Activated CD4-positive, alpha-beta T cell treated with anti-CD3 and anti-CD28 coated beads, Interleukin-2, amount 10 ng/mL, durations not matched to agents 7 days and 5 days (primary cell): Measurements from ENCODE around the gene ACE. TPM values are rescaled to one million over a fixed set of nuclear protein-coding genes. Genes with fewer than 3 reads are reported as not detected.

Experiments
- CTCF ChIA-PET: fragments of 350-600 bp; sonication (Branson Sonifier 250); formaldehyde crosslinking; loops from one replicate; lab custom pipeline; 2021; ENCODE audit warnings: antibody characterized with exemption; lab: Charles Lee
- POLR2A ChIA-PET: fragments of 350-600 bp; sonication (Branson Sonifier 250); formaldehyde crosslinking; loops from one replicate; lab custom pipeline; 2021; ENCODE audit warnings: antibody characterized with exemption; lab: Charles Lee
- DNase-seq: peaks from one replicate; pipeline ENCODE4 v3.0.0-alpha.2; 2020
- H3K27ac Mint-ChIP-seq: one replicate; pipeline ENCODE4 v1.8.0; 2021; ENCODE audit warnings: mild to moderate bottlenecking, moderate library complexity, mixed read lengths
- H3K27me3 Mint-ChIP-seq: one replicate; pipeline ENCODE4 v1.8.0; 2021; ENCODE audit warnings: mixed read lengths
- H3K36me3 Mint-ChIP-seq: one replicate; pipeline ENCODE4 v1.8.0; 2021; ENCODE audit warnings: low read depth, mixed read lengths
- H3K4me1 Mint-ChIP-seq: one replicate; pipeline ENCODE4 v1.8.0; 2021; ENCODE audit warnings: mixed read lengths
- H3K4me3 Mint-ChIP-seq: one replicate; pipeline ENCODE4 v1.8.0; 2021; ENCODE audit warnings: mild to moderate bottlenecking, moderate library complexity, mixed read lengths
- H3K9me3 Mint-ChIP-seq: one replicate; pipeline ENCODE4 v1.8.0; 2021; ENCODE audit warnings: mixed read lengths
- total RNA-seq, 2 experiments: library from RNA; stranded (reverse); gene quantifications; one replicate each; pipeline ENCODE4 v1.2.3, GENCODE V29; 2021

Gene ACE
- total RNA-seq, 2 experiments from 2014 or later, result 4.1 to 5.9 TPM

DNA sequence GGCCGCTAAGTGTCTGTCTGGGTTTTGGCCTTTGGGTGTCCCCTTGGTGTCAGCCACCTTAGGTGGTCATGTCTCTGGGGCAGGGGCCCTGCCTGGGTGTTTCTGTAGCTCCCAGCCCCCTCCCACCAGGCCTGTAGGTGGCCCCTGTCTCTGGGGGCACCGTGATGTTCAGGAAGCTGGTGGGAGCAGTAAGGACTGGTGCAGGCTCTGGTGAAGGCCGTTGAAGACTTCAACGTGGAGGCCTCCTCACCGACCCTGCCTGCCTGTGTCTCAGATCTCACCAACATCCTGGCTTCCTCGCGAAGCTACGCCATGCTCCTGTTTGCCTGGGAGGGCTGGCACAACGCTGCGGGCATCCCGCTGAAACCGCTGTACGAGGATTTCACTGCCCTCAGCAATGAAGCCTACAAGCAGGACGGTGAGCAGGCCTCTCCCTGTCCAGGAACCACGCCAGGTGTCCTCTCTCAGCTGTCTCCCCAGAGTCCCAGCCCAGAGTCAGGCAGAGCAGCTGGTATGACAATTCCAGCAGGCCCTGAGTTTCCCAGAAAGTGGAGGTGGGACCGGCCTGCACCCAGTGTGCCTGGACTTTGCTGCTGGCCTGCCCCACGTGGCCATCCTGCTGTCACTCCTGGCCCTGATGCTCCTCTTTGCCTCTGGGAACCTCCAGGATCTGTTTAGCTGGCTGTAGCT is 2.8 kb downstream of the ACE start:
- Mint-ChIP-seq H3K4me3 (no peak overlapping the region), H3K36me3 (no peaks in the 10 kb centered on the region)

DNA sequence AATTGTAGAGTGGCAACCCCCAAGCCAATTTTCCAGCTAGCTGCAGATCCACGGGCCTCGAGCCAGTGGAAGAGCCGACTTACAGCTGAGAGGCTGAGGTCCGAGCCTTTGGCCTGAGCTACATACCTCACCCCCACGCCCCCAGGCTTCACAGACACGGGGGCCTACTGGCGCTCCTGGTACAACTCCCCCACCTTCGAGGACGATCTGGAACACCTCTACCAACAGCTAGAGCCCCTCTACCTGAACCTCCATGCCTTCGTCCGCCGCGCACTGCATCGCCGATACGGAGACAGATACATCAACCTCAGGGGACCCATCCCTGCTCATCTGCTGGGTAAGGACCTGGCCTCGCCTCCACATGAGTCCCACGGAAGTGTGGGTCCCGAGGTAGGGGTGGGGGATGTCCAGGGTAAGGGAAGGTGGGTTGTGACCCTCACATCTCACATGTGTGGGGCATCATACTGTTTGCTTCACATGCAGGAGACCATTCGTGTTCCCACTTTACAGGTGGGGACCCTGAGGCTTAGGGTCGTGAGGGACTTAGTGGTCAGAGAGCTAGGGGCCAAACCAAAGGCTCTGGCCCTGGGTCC is 3.4 kb downstream of the ACE start:
- Mint-ChIP-seq H3K36me3 (no peaks in the 10 kb centered on the region), H3K27me3 (peaks cover 28% of the 10 kb centered on the region), H3K27ac (no peak overlapping the region), H3K4me3 (no peak overlapping the region), H3K9me3 (no peaks in the 10 kb centered on the region), H3K4me1 (peaks cover 17% of the 10 kb centered on the region)
- ChIA-PET POLR2A (no interaction called here), CTCF (interaction anchor here (0.8 to 7.6 kb wide), 5 partner anchors 29 to 132 kb away, joined by 3 to 60 read pairs (median 3); no protein-coding TSS in a partner anchor)
- DNase-seq, result no peak

More for the DNA sequence above, 2.8 kb downstream of the ACE start:
- Mint-ChIP-seq H3K27me3 (peaks cover 34% of the 10 kb centered on the region), H3K27ac (no peak overlapping the region), H3K9me3 (no peaks in the 10 kb centered on the region), H3K4me1 (peaks cover 20% of the 10 kb centered on the region)
- CTCF ChIA-PET, result interaction anchor here (0.6 to 7.6 kb wide), 17 partner anchors 8 to 731 kb away, joined by 3 to 60 read pairs (median 4); partner anchors contain the start of gene MAP3K3
- POLR2A ChIA-PET, result no interaction called here
- DNase-seq, result no peak

DNA sequence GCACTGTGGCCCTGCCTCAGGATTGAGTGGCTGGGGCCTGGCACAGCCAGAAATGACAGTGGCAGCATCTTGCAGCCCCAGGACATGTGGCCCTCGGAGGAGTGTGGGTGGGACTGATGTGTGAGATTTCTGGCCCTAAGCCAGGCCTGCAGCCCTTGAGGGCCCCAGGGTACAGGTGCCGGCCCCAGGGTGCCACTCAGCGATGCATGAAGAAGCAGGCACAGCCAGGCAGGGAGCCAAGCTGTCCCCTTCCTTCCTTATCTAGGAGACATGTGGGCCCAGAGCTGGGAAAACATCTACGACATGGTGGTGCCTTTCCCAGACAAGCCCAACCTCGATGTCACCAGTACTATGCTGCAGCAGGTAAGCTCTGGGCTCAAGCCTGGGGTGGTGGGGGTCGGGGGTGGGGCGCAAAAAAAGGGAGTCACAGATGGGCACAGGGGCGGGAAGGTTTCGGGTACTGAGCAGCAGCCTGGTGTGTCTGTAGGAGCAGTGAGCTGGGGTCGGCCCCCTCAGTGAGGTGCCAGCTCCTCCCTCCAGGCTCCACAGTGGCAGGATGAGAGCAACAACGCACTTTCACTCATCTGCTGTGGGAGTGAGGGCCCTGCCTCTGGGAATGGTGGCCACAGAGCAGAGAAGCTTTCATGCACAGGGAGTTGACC is 4.1 kb downstream of the ACE start:
- ChIA-PET CTCF (interaction anchor here (0.9 to 7.6 kb wide), 2 partner anchors 49 to 55 kb away, joined by 3 to 60 read pairs; no protein-coding TSS in a partner anchor), POLR2A (no interaction called here)
- no peaks in the 10 kb centered on the region for H3K9me3 Mint-ChIP-seq
- DNase-seq, result no peak
- no peaks in the 10 kb centered on the region for H3K36me3 Mint-ChIP-seq
- no peak overlapping the region for H3K27ac Mint-ChIP-seq
- H3K27me3 Mint-ChIP-seq, result peaks cover 21% of the 10 kb centered on the region
- H3K4me3 Mint-ChIP-seq, result no peak overlapping the region
- H3K4me1 Mint-ChIP-seq, result peaks cover 15% of the 10 kb centered on the region

DNA sequence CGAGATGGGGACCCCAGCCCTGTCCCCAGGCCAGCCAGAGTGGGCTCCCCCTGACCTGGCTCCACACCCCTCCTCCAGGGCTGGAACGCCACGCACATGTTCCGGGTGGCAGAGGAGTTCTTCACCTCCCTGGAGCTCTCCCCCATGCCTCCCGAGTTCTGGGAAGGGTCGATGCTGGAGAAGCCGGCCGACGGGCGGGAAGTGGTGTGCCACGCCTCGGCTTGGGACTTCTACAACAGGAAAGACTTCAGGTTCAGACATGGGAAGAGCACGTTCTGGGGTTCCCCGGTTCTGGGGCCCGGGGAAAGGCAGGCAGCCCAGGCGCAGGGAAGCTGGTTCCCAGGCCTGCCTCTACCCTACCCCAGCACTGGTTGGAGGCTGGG is 4.6 kb downstream of the ACE start:
- H3K36me3 Mint-ChIP-seq, result no peaks in the 10 kb centered on the region
- H3K27ac Mint-ChIP-seq, result no peak overlapping the region
- no peaks in the 10 kb centered on the region for H3K9me3 Mint-ChIP-seq
- H3K4me3 Mint-ChIP-seq, result no peak overlapping the region
- ChIA-PET POLR2A (no interaction called here), CTCF (interaction anchor here (0.9 to 7.6 kb wide), 2 partner anchors 50 to 55 kb away, joined by 3 to 60 read pairs; no protein-coding TSS in a partner anchor)
- DNase-seq, result no peak
- peaks cover 15% of the 10 kb centered on the region for H3K4me1 Mint-ChIP-seq
- peaks cover 18% of the 10 kb centered on the region for H3K27me3 Mint-ChIP-seq

DNA sequence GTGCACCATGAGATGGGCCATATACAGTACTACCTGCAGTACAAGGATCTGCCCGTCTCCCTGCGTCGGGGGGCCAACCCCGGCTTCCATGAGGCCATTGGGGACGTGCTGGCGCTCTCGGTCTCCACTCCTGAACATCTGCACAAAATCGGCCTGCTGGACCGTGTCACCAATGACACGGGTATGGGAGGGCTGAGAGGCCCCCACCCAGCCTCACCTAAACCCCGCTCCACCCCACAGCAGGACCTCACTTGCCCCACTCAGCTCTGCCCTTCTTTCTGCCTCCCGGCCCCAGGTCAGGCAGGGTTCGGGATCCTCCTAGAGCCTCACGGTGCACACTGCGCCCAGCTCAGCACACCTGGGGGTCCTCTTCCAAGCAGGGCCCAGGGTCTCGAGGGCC is 5.6 kb downstream of the ACE start:
- POLR2A ChIA-PET, result no interaction called here
- no peak overlapping the region for H3K4me3 Mint-ChIP-seq

DNA sequence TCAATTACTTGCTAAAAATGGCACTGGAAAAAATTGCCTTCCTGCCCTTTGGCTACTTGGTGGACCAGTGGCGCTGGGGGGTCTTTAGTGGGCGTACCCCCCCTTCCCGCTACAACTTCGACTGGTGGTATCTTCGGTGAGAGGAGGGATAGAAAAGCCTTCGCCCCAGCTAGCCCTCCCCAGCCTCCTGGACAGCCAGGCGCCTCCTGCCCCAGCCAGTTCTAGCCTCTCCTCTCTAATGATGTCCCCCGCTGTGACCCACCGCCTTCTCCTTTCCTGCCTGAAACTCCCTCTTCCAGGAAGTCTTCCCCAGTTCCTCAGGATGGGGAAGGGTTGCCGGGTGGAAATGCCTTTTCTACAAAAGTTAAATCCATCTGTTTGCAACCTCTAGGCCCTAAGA is 6.2 kb downstream of the ACE start:
- POLR2A ChIA-PET, result no interaction called here
- H3K4me1 Mint-ChIP-seq, result peaks cover 9% of the 10 kb centered on the region
- H3K9me3 Mint-ChIP-seq, result no peaks in the 10 kb centered on the region
- H3K4me3 Mint-ChIP-seq, result no peak overlapping the region
- no peaks in the 10 kb centered on the region for H3K36me3 Mint-ChIP-seq
- H3K27me3 Mint-ChIP-seq, result peaks cover 10% of the 10 kb centered on the region
- DNase-seq, result no peak
- H3K27ac Mint-ChIP-seq, result no peak overlapping the region
- CTCF ChIA-PET, result interaction anchor here (7.6 kb wide), 1 partner anchor 57 kb away, joined by 60 read pairs; no protein-coding TSS in a partner anchor

More for the DNA sequence above, 5.6 kb downstream of the ACE start:
- Mint-ChIP-seq H3K9me3 (no peaks in the 10 kb centered on the region), H3K36me3 (no peaks in the 10 kb centered on the region), H3K4me1 (peaks cover 14% of the 10 kb centered on the region), H3K27ac (no peak overlapping the region), H3K27me3 (peaks cover 15% of the 10 kb centered on the region)
- CTCF ChIA-PET, result interaction anchor here (7.6 kb wide), 1 partner anchor 56 kb away, joined by 60 read pairs; no protein-coding TSS in a partner anchor
- DNase-seq, result no peak

DNA sequence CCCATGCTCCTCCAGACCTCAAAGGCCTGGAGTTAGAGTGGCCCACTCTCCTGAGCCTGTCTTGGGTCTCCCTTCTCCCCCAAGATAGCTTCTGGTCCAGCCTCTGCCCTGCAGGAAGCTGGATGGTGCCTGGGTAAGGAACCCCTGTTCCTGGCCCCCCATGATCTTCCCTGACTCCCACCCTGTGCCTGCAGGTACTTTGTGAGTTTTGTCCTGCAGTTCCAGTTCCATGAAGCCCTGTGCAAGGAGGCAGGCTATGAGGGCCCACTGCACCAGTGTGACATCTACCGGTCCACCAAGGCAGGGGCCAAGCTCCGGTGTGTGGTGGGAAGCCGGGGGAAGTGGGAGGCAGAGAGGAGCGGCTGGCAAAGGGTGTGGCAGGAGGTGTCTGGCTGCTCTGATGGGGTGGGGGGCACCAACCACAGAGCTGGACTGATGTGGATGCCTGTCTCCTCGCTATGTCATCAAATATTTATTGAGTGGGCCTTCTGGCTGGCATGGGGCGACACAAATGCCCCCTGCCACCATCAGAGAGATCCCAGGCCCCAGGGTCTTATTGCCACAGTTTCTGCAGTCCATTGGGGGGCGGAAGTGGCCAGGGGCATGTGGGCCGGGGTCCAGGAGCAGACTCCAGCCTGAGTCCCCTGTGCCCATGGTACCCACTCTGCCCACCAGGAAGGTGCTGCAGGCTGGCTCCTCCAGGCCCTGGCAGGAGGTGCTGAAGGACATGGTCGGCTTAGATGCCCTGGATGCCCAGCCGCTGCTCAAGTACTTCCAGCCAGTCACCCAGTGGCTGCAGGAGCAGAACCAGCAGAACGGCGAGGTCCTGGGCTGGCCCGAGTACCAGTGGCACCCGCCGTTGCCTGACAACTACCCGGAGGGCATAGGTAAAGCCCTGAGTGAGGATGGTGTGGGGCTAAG is 7.1 kb downstream of the ACE start:
- ChIA-PET POLR2A (no interaction called here), CTCF (interaction anchor here (7.6 kb wide), 1 partner anchor 58 kb away, joined by 60 read pairs; no protein-coding TSS in a partner anchor)
- Mint-ChIP-seq H3K36me3 (no peaks in the 10 kb centered on the region), H3K9me3 (no peaks in the 10 kb centered on the region), H3K4me1 (peaks cover 1% of the 10 kb centered on the region), H3K27ac (no peak overlapping the region), H3K4me3 (no peak overlapping the region), H3K27me3 (peaks cover 1% of the 10 kb centered on the region)
- DNase-seq, result no peak

DNA sequence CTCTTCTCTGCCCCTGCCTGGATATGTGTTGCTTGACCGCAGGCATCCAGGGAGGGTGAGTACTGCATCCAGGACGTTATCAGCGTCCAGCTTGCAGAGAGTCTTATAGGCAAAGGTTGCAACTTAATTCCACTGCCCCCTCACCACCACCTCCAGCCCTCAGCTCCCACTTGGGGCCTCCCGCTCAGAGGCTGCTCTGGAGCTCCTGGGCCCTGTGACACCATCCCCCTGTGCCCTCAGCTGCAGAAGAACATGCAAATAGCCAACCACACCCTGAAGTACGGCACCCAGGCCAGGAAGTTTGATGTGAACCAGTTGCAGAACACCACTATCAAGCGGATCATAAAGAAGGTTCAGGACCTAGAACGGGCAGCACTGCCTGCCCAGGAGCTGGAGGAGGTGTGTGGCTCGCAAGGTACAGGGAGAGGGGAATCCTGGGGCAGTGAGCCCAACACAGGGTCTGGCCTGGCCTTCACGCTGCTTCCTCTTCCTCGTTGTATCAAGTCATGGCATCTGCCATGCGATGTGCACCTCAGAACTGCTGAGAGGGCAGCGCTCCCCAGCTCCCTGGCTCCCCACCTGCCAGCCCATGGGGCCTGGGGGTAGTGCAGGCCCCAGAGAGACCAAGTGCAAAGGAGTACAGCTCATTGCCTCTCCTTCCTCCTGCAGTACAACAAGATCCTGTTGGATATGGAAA is 9.6 kb downstream of the ACE start:
- CTCF ChIA-PET, result interaction anchor here (1.3 to 1.4 kb wide), 3 partner anchors 8 to 18 kb away, joined by 4 to 6 read pairs (median 5); no protein-coding TSS in a partner anchor
- Mint-ChIP-seq H3K27ac (peak overlapping the region; percentile 11), H3K4me1 (no peaks in the 10 kb centered on the region), H3K4me3 (no peak overlapping the region), H3K9me3 (no peaks in the 10 kb centered on the region), H3K27me3 (no peaks in the 10 kb centered on the region), H3K36me3 (no peaks in the 10 kb centered on the region)
- POLR2A ChIA-PET, result no interaction called here
- DNase-seq, result no peak

DNA sequence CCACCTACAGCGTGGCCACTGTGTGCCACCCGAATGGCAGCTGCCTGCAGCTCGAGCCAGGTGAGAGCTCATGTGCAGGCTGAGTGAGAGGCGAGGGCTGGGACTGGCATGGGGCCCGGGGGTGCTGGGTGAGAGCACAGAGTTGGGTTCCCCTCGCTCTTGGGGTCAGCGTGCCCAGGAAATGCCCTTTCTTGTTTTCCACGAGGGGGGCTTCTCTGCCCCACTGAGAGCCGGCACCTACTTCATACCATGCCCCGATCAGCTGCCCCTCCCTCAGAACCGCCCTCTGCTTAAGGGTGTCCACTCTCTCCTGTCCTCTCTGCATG is 10.1 kb downstream of the ACE start:
- no peaks in the 10 kb centered on the region for H3K36me3 Mint-ChIP-seq
- POLR2A ChIA-PET, result no interaction called here
- DNase-seq, result no peak
- H3K9me3 Mint-ChIP-seq, result no peaks in the 10 kb centered on the region
- CTCF ChIA-PET, result interaction anchor here (1.3 to 1.4 kb wide), 3 partner anchors 8 to 19 kb away, joined by 4 to 6 read pairs (median 5); no protein-coding TSS in a partner anchor
- no peaks in the 10 kb centered on the region for H3K4me1 Mint-ChIP-seq
- H3K27me3 Mint-ChIP-seq, result no peaks in the 10 kb centered on the region
- H3K27ac Mint-ChIP-seq, result no peak overlapping the region
- no peak overlapping the region for H3K4me3 Mint-ChIP-seq

DNA sequence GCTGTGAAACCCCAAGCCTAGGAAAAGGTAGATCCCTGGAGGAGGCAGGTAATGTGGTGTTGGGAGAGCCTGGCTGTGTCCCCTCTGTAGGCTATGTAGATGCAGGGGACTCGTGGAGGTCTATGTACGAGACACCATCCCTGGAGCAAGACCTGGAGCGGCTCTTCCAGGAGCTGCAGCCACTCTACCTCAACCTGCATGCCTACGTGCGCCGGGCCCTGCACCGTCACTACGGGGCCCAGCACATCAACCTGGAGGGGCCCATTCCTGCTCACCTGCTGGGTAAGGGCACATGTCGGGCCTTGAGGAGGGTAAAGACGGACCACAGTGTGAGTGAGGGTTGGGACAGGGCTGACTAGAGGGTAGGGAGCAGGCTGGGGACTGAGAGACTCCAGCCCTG is 12.0 kb downstream of the ACE start:
- no peaks in the 10 kb centered on the region for H3K36me3 Mint-ChIP-seq
- POLR2A ChIA-PET, result no interaction called here
- H3K27ac Mint-ChIP-seq, result no peak overlapping the region
- DNase-seq, result no peak
- H3K4me3 Mint-ChIP-seq, result no peak overlapping the region
- no peaks in the 10 kb centered on the region for H3K4me1 Mint-ChIP-seq
- CTCF ChIA-PET, result no interaction called here
- H3K27me3 Mint-ChIP-seq, result no peaks in the 10 kb centered on the region
- no peaks in the 10 kb centered on the region for H3K9me3 Mint-ChIP-seq

DNA sequence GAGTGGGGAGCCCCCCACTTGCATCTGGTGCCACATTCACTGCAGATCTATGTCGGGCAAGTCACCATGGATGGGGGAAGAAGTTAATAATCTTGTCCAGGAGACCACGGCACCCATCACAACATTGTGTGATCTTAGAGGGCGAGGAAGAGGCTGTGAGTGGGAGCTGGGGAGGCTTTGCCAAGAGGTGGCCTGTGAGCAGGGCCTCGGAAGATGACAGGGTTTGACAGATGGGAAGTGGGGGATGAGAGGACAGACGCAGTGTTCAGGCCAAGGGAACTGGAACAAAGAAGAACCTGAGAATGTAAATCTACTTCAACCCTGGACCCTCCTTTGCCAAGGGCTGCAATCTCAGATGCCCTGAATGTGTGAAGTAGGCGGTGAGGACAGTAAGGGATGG is 12.4 kb downstream of the ACE start:
- Mint-ChIP-seq H3K4me3 (no peak overlapping the region), H3K27ac (peak overlapping the region; percentile 61), H3K9me3 (no peaks in the 10 kb centered on the region), H3K4me1 (no peaks in the 10 kb centered on the region), H3K36me3 (no peaks in the 10 kb centered on the region), H3K27me3 (no peaks in the 10 kb centered on the region)
- CTCF ChIA-PET, result no interaction called here
- no peak for DNase-seq
- POLR2A ChIA-PET, result no interaction called here

DNA sequence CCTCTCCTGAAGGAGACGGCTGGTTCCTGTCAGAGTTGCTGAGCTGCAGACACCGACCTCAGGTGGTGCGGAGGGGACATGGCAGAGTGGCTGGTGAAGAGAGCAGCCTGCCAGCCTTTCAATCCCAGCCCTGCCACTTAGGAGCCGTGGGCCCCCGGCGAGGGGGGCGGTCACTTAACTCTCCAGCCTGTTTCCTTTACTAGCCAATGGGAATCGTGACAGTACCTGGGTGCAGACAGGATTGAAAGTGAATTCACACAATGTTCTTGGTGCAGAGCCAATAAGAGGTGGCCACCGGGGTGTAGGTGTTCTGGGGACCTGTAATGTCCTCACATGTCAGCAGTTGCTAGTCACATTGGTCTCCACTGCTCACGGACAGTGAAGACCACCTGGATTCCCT is 13.5 kb downstream of the ACE start:
- Mint-ChIP-seq H3K36me3 (no peaks in the 10 kb centered on the region), H3K27me3 (no peaks in the 10 kb centered on the region), H3K4me1 (no peaks in the 10 kb centered on the region)

More for the DNA sequence above, 13.5 kb downstream of the ACE start:
- no peak for DNase-seq
- H3K9me3 Mint-ChIP-seq, result no peaks in the 10 kb centered on the region
- POLR2A ChIA-PET, result no interaction called here
- H3K27ac Mint-ChIP-seq, result no peak overlapping the region
- CTCF ChIA-PET, result no interaction called here
- no peak overlapping the region for H3K4me3 Mint-ChIP-seq
